ENCODE results near the gene TCF25.

- TF ChIP-seq, protein P1, sequence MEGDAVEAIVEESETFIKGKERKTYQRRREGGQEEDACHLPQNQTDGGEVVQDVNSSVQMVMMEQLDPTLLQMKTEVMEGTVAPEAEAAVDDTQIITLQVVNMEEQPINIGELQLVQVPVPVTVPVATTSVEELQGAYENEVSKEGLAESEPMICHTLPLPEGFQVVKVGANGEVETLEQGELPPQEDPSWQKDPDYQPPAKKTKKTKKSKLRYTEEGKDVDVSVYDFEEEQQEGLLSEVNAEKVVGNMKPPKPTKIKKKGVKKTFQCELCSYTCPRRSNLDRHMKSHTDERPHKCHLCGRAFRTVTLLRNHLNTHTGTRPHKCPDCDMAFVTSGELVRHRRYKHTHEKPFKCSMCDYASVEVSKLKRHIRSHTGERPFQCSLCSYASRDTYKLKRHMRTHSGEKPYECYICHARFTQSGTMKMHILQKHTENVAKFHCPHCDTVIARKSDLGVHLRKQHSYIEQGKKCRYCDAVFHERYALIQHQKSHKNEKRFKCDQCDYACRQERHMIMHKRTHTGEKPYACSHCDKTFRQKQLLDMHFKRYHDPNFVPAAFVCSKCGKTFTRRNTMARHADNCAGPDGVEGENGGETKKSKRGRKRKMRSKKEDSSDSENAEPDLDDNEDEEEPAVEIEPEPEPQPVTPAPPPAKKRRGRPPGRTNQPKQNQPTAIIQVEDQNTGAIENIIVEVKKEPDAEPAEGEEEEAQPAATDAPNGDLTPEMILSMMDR (IDR thresholded peaks at IDR 0.05): no peak
- no peak for TF ChIP-seq POLR2A (IDR thresholded peaks at IDR 0.05)
These were observed 71.4 kb downstream of the TCF25 start for GRCh38 chr16:89944773-89945172.

All from adrenal gland (tissue), 5 donors.